CD8-positive, alpha-beta memory T cell (primary cell): Measurements from ENCODE around the gene PLCG1. TPM values are rescaled to one million over a fixed set of nuclear protein-coding genes. Genes with fewer than 3 reads are reported as not detected.

ENCODE experiments used
- CTCF ChIA-PET: fragments of 350-600 bp; sonication (Branson Sonifier 250); formaldehyde crosslinking; loops from one replicate; lab custom pipeline; 2021; ENCODE audit warnings: antibody characterized with exemption; lab: Charles Lee
- POLR2A ChIA-PET: fragments of 350-600 bp; sonication (Branson Sonifier 250); formaldehyde crosslinking; loops from one replicate; lab custom pipeline; 2021; ENCODE audit warnings: antibody characterized with exemption; lab: Charles Lee
- DNase-seq, 5 donors: peaks; one replicate each; pipeline versions ENCODE4 v3.0.0 to v3.0.0-alpha.2; 2020 to 2022; ENCODE audit warnings: mixed read lengths in 1 of 5
- H3K27ac ChIP-seq: one replicate; pipeline ENCODE4 v1.7.0; 2013; ENCODE audit warnings: low read depth, mild to moderate bottlenecking, low read length, moderate library complexity
- H3K27me3 ChIP-seq: 2 replicates; pipeline ENCODE4 v1.7.0; 2013; ENCODE audit warnings: low read length, mild to moderate bottlenecking; ENCODE audit not compliant: insufficient read depth, poor library complexity, severe bottlenecking
- H3K36me3 ChIP-seq: 2 replicates; pipeline ENCODE4 v1.7.0; 2013; ENCODE audit warnings: mild to moderate bottlenecking, low read length, moderate library complexity; ENCODE audit not compliant: insufficient read depth
- H3K4me1 ChIP-seq: 2 replicates; pipeline ENCODE4 v1.7.0; 2013; ENCODE audit warnings: mild to moderate bottlenecking, low read length, moderate library complexity; ENCODE audit not compliant: insufficient read depth
- H3K4me3 ChIP-seq: 2 replicates; pipeline ENCODE4 v1.7.0; 2013; ENCODE audit warnings: mild to moderate bottlenecking, low read length
- H3K9me3 ChIP-seq: 2 replicates; pipeline ENCODE4 v1.7.0; 2013; ENCODE audit warnings: mild to moderate bottlenecking, low read length
- H3K27ac Mint-ChIP-seq, 8 donors: one replicate each; pipeline ENCODE4 v1.8.0; 2020 to 2021; ENCODE audit warnings: mixed read lengths in 8 of 8, mild to moderate bottlenecking in 6 of 8, inconsistent platforms in 3 of 8, moderate library complexity in 3 of 8
- H3K27me3 Mint-ChIP-seq, 2 donors: one replicate each; pipeline ENCODE4 v1.8.0; 2020 to 2021; ENCODE audit warnings: mixed read lengths in 2 of 2, mild to moderate bottlenecking in 1 of 2, moderate library complexity in 1 of 2
- H3K36me3 Mint-ChIP-seq, 3 donors: one replicate each; pipeline ENCODE4 v1.8.0; 2020 to 2021; ENCODE audit warnings: mixed read lengths in 3 of 3, inconsistent platforms in 1 of 3, mild to moderate bottlenecking in 1 of 3
- H3K4me1 Mint-ChIP-seq, 3 donors: one replicate each; pipeline ENCODE4 v1.8.0; 2020 to 2021; ENCODE audit warnings: mixed read lengths in 3 of 3, inconsistent platforms in 1 of 3, mild to moderate bottlenecking in 1 of 3
- H3K4me3 Mint-ChIP-seq, 7 donors: one replicate each; pipeline ENCODE4 v1.8.0; 2020 to 2021; ENCODE audit warnings: mixed read lengths in 7 of 7, mild to moderate bottlenecking in 6 of 7, moderate library complexity in 4 of 7, inconsistent platforms in 2 of 7
- H3K9me3 Mint-ChIP-seq, 5 donors: one replicate each; pipeline ENCODE4 v1.8.0; 2020 to 2022; ENCODE audit warnings: mixed read lengths in 5 of 5, mild to moderate bottlenecking in 3 of 5, moderate library complexity in 2 of 5, inconsistent platforms in 1 of 5
- polyA plus RNA-seq: library from polyadenylated mRNA; unstranded; fragments of 300-500 nt; fragmentation: Illumina TruSeq; gene quantifications from one replicate; pipeline ENCODE4 v1.2.3, GENCODE V29; 2021
- total RNA-seq, 2 experiments: library from RNA; stranded (reverse); gene quantifications; one replicate each; pipeline ENCODE4 v1.2.3, GENCODE V29; 2021

Gene PLCG1
- total and polyA plus RNA-seq, 3 experiments from 2014 or later: 73.5 to 108 (median 104) TPM

DNA sequence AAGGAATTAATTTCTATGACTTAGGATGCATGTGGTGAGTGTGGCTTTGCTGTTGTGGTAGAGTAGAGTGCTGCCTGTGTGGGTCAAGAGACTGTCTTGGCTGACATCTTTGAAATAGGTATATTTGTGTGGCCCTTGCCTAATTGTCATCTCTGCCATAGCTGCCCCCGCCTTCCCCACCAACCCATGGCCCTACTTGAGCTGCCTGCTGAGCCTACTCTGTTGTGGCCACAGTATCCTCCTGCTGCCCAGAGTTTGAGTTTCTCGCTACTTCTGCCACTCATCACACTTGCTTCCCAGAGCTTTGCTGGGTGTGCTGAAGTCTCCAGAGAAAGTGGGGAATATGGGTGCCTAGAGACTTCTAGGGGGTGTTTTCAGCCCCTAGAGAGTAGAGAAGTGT lies 8.0 kb downstream of the PLCG1 start:
- H3K27me3 Mint-ChIP-seq: peaks cover 0 to 1% of the 10 kb centered on the region in 2 donors
- H3K27ac Mint-ChIP-seq: peak overlapping the region; percentile 92 to 99 (median 94)
- peaks cover 96 to 99% (median 98%) of the 10 kb centered on the region in 3 donors for H3K4me1 Mint-ChIP-seq
- H3K9me3 Mint-ChIP-seq: no peaks in the 10 kb centered on the region
- DNase-seq: peak in 1 of 5 donors; percentile 18
- H3K4me3 ChIP-seq: peak overlapping the region; percentile 22
- H3K9me3 ChIP-seq: no peaks in the 10 kb centered on the region
- ChIA-PET POLR2A (interaction anchor here (3.1 to 4.9 kb wide), 2 partner anchors 11 kb away, joined by 14 to 51 read pairs; no protein-coding TSS in a partner anchor), CTCF (interaction anchor here (0.9 to 8.1 kb wide), 4 partner anchors 10 to 73 kb away, joined by 3 to 71 read pairs (median 24); no protein-coding TSS in a partner anchor)
- H3K4me3 Mint-ChIP-seq: peak overlapping the region; percentile 63 to 98 (median 94)
- no peaks in the 10 kb centered on the region for H3K27me3 ChIP-seq
- H3K36me3 ChIP-seq: no peaks in the 10 kb centered on the region
- H3K36me3 Mint-ChIP-seq: peaks cover 4 to 8% (median 5%) of the 10 kb centered on the region in 3 donors
- H3K4me1 ChIP-seq: peaks cover 100% of the 10 kb centered on the region
- no peak overlapping the region for H3K27ac ChIP-seq

DNA sequence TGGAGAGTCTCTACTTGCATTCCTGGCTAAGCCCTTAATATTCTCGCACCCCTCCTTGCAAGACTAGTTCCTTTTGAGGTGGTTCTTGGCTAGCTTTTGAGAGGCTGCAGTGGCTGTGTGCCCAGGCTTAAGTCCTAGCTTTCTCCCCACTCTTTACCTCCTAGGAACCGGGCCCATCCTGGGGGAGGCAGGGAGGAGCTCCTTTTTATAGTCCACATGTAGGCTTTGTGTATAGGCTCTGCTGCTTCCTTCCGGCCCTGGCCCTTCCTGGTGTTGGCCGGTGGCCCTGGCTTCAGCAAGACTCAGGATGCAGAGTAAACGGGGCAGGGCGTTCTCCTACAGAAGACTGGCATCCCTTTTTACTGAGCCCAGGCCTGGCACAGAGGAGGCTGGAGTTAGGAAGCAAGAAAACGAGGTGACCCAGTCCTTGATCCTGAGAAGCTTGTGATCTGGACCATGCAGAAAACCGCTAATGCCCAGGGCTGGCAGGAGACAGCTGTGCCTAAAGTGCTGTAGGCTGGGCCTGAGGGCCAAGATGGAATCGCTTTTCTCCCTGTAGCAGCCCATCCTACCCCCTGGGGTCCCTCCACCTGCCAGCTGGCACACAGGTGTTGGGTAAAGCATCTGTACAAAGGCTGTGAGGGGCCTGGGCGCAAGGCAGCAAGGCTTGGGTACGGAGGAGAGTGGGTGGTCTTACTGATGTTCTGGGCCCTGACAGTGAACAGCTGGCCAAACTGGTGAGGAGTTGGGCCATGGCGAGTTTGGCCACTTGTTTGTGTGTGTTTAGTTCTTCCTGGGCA lies 8.7 kb downstream of the PLCG1 start:
- CTCF ChIA-PET: interaction anchor here (0.9 to 8.1 kb wide), 4 partner anchors 10 to 72 kb away, joined by 3 to 71 read pairs (median 24); no protein-coding TSS in a partner anchor
- no peaks in the 10 kb centered on the region for H3K36me3 ChIP-seq
- peak overlapping the region; percentile 92 to 99 (median 94) for H3K27ac Mint-ChIP-seq
- DNase-seq: peak in 1 of 5 donors; percentile 36
- peak overlapping the region; percentile 20 for H3K4me3 ChIP-seq
- POLR2A ChIA-PET: interaction anchor here (1.1 to 3.1 kb wide), 2 partner anchors 8 to 10 kb away, joined by 3 to 14 read pairs; no protein-coding TSS in a partner anchor
- no peaks in the 10 kb centered on the region for H3K27me3 ChIP-seq
- peaks cover 4 to 8% (median 5%) of the 10 kb centered on the region in 3 donors for H3K36me3 Mint-ChIP-seq
- peak overlapping the region in 6 of 7 donors; percentile 54 to 97 (median 91) for H3K4me3 Mint-ChIP-seq
- H3K9me3 ChIP-seq: no peaks in the 10 kb centered on the region
- peaks cover 100% of the 10 kb centered on the region for H3K4me1 ChIP-seq
- H3K27ac ChIP-seq: no peak overlapping the region
- H3K9me3 Mint-ChIP-seq: no peaks in the 10 kb centered on the region
- peaks cover 0 to 1% of the 10 kb centered on the region in 2 donors for H3K27me3 Mint-ChIP-seq
- H3K4me1 Mint-ChIP-seq: peaks cover 96 to 99% (median 98%) of the 10 kb centered on the region in 3 donors

DNA sequence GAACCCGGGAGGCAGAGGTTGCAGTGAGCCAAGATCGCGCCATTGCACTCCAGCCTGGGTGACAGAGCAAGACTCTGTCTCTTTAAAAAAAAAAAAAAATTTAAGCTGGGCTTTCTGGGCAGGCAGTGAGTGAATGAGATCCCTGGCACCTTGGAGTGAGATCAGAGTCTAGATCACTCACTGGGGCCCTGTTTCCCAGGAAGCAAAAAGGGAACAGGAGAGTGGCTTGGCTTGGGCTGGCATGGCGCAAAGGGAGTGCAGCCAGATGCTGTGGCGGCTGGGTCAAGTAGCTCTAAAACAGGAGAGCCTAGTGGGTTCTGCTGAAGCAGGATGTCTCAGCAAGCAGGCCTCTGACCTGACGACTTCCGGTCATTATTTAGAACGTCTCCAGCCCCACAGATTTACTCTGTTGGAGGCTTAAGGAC lies 10.4 kb downstream of the PLCG1 start:
- ChIA-PET CTCF (interaction anchor here (0.7 to 8.1 kb wide), 5 partner anchors 9 to 25 kb away, joined by 3 to 71 read pairs (median 6); no protein-coding TSS in a partner anchor), POLR2A (interaction anchor here (3.1 kb wide), 1 partner anchor 9 kb away, joined by 14 read pairs; no protein-coding TSS in a partner anchor)
- H3K36me3 ChIP-seq: no peaks in the 10 kb centered on the region
- peaks cover 100% of the 10 kb centered on the region for H3K4me1 ChIP-seq
- no peaks in the 10 kb centered on the region for H3K9me3 Mint-ChIP-seq
- peak overlapping the region; percentile 78 to 99 (median 92) for H3K27ac Mint-ChIP-seq
- H3K4me3 ChIP-seq: peak overlapping the region; percentile 3
- no peaks in the 10 kb centered on the region for H3K9me3 ChIP-seq
- peaks cover 96 to 99% (median 98%) of the 10 kb centered on the region in 3 donors for H3K4me1 Mint-ChIP-seq
- H3K27ac ChIP-seq: no peak overlapping the region
- H3K36me3 Mint-ChIP-seq: peaks cover 4 to 10% (median 10%) of the 10 kb centered on the region in 3 donors
- no peaks in the 10 kb centered on the region for H3K27me3 ChIP-seq
- peak overlapping the region in 6 of 7 donors; percentile 27 to 97 (median 76) for H3K4me3 Mint-ChIP-seq
- DNase-seq: no peak
- peaks cover 0 to 1% of the 10 kb centered on the region in 2 donors for H3K27me3 Mint-ChIP-seq

DNA sequence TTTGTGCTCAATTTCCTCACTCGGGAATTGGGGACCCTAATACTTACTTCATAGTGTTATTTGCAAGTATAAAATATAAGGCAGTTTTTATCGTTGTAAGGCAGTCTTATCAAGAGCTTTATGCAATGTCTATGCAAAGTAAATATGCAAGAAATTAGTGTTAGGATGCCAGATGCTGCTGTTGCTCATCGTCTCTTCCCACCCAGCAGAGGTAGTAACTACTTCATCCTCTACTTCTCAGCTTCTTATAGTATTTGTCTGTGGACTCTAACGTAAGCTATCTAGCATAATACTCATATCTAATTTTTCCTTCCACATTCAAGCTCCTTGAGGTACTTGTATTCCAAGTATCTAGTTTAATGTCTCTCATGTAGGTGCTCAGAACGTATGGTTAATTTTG lies 11.6 kb downstream of the PLCG1 start:
- H3K27ac Mint-ChIP-seq: peak overlapping the region; percentile 15 to 99 (median 92)
- Histone ChIP-seq H3K36me3 (no peaks in the 10 kb centered on the region), H3K27me3 (no peaks in the 10 kb centered on the region), H3K4me1 (peaks cover 100% of the 10 kb centered on the region), H3K27ac (no peak overlapping the region), H3K9me3 (no peaks in the 10 kb centered on the region), H3K4me3 (peak overlapping the region; percentile 3)
- peak overlapping the region in 6 of 7 donors; percentile 39 to 94 (median 72) for H3K4me3 Mint-ChIP-seq
- peaks cover 4 to 11% (median 11%) of the 10 kb centered on the region in 3 donors for H3K36me3 Mint-ChIP-seq
- no peaks in the 10 kb centered on the region for H3K9me3 Mint-ChIP-seq
- peaks cover 92 to 99% (median 97%) of the 10 kb centered on the region in 3 donors for H3K4me1 Mint-ChIP-seq
- H3K27me3 Mint-ChIP-seq: peaks cover 0 to 1% of the 10 kb centered on the region in 2 donors
- ChIA-PET CTCF (interaction anchor here (2.0 to 15.5 kb wide), 3 partner anchors 8 to 24 kb away, joined by 5 to 193 read pairs (median 11); partner anchors contain the start of gene PLCG1), POLR2A (interaction anchor here (1.0 kb wide), 1 partner anchor 9 kb away, joined by 5 read pairs; no protein-coding TSS in a partner anchor)
- DNase-seq: no peak

DNA sequence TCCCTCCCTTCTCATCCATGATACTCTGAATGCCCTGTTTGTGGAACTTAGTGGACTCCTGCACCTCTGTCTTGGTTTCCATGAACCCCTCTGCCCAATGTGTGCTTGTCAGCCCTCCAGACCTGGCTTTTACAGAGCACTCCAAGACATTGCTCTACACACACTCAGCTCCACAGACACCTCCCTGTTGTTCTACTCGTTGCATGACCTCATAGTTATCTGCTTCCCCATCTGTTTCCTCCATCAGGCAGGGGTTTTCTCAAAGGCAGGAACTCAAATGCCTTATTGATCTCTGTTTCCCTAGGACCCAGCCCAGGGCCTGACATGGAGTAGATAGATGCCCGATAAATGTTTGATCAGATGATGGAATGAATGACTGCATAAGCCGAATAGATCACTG lies 13.3 kb downstream of the PLCG1 start:
- Histone ChIP-seq H3K4me3 (peak overlapping the region; percentile 9), H3K27ac (no peak overlapping the region), H3K27me3 (no peaks in the 10 kb centered on the region), H3K9me3 (no peaks in the 10 kb centered on the region), H3K36me3 (no peaks in the 10 kb centered on the region), H3K4me1 (peaks cover 100% of the 10 kb centered on the region)
- Mint-ChIP-seq H3K27me3 (peaks cover 0 to 1% of the 10 kb centered on the region in 2 donors), H3K27ac (peak overlapping the region; percentile 77 to 99 (median 95)), H3K36me3 (peaks cover 4 to 11% (median 11%) of the 10 kb centered on the region in 3 donors), H3K4me3 (peak overlapping the region; percentile 48 to 87 (median 67)), H3K4me1 (peaks cover 92 to 99% (median 97%) of the 10 kb centered on the region in 3 donors), H3K9me3 (no peaks in the 10 kb centered on the region)
- DNase-seq: no peak
- POLR2A ChIA-PET: interaction anchor here (0.6 to 1.8 kb wide), 2 partner anchors 9 to 16 kb away, joined by 4 to 7 read pairs; no protein-coding TSS in a partner anchor
- CTCF ChIA-PET: interaction anchor here (2.0 to 15.5 kb wide), 3 partner anchors 9 to 23 kb away, joined by 5 to 193 read pairs (median 11); partner anchors contain the start of gene PLCG1

DNA sequence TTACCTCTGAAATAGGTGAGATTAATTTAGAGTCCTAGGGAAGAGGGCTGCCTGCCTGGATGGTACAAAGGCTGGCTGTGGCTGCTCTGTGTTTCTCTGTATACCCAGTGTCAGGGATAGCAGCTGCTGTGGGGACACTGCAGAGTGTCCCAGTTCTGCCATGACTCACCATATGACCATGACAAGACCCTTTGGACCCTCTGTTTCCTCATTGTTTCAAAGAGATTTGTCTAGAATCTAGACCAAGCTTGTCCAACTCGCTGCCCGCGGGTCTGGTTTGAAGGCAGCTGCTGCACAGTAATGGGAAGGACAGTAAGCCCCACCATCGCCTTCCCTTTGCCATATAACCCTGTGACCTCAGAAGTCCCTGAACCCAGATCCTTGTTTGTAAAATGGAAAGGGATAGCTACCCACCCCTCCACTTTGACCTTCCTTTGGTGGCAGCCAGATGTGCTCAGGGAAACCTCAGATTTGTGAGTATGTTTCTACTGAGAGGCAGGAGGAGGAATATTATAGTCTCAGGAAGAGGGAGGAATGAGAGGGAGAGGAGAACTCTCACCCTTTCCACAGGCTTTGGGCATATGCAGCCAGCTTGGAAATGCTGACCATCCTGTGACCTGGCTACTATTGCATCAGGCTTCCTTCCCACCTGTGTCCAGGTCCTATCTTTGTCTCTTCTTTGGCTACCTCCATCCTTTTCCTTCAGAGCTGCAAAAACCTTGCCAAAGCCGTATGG lies 14.0 kb downstream of the PLCG1 start:
- H3K4me1 Mint-ChIP-seq: peaks cover 92 to 99% (median 97%) of the 10 kb centered on the region in 3 donors
- peaks cover 100% of the 10 kb centered on the region for H3K4me1 ChIP-seq
- H3K27ac Mint-ChIP-seq: peak overlapping the region; percentile 77 to 100 (median 95)
- H3K27me3 Mint-ChIP-seq: peaks cover 0 to 1% of the 10 kb centered on the region in 2 donors
- no peaks in the 10 kb centered on the region for H3K27me3 ChIP-seq
- H3K4me3 ChIP-seq: peak overlapping the region; percentile 4
- H3K27ac ChIP-seq: peak overlapping the region; percentile 5
- ChIA-PET CTCF (interaction anchor here (3.2 to 15.5 kb wide), 2 partner anchors 15 to 22 kb away, joined by 11 to 193 read pairs; partner anchors contain the start of gene PLCG1), POLR2A (interaction anchor here (0.6 to 1.8 kb wide), 2 partner anchors 9 to 16 kb away, joined by 4 to 7 read pairs; no protein-coding TSS in a partner anchor)
- DNase-seq: no peak
- no peaks in the 10 kb centered on the region for H3K9me3 Mint-ChIP-seq
- H3K36me3 Mint-ChIP-seq: peaks cover 4 to 11% (median 11%) of the 10 kb centered on the region in 3 donors
- H3K36me3 ChIP-seq: no peaks in the 10 kb centered on the region
- peak overlapping the region in 6 of 7 donors; percentile 48 to 87 (median 70) for H3K4me3 Mint-ChIP-seq
- H3K9me3 ChIP-seq: no peaks in the 10 kb centered on the region
